Measurements from ENCODE around the gene HOXA7. TPM values are rescaled to one million over a fixed set of nuclear protein-coding genes. Genes with fewer than 3 reads are reported as not detected.

The HOXA7 gene
- total and polyA plus RNA-seq, 2 of the 8 experiments (the other 6 are each of a cell fraction or from before 2014, with no cell fraction given), result 0.03 TPM; not detected in 1

DNA sequence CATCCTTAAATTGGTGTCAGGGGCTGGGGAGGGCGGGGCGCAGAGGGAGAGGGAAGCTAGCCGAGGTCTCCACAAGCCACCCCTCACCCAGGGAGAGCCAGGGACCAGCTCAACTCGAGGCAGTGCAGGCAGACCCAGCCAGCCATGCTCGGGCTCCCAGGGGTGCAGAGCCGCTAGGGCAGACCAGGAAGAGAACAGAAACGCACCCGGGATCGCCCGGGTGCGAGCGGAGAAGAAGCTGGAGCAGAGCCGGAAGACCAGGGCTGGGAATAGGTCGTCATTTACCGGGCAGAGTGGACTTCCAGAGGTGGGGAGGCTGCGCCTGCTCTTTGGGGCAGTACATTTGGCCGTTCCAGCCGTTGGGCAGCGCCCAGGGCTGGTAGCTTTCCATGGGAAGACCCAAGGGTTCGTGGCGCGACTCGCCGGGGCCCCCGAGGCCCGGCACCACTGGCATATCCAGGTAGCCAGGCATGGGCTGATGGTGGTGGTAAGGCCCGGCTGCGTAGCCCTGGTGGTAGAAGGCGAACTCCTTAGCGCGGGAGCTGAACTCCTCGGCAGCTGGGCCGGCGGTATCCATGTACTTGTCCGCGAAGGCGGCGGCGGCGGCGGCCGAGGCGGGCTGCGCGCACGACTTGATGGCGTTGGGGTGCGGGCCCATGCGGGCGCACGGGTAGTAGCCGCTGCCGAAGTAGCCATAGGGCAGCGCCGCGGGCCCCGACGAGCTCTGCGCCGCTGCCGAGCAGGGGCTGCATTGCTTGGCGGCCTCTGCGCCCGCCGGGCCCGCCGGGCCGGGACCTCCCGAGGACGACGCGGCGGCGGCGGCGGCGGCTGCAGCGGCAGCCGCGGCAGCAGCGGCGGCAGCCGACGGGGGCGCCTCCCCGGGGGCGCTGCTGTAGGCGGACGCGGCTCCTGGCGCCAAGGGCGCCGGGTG is 42.7 kb upstream of the HOXA7 start (continued):
- TF ChIP-seq, protein P1, sequence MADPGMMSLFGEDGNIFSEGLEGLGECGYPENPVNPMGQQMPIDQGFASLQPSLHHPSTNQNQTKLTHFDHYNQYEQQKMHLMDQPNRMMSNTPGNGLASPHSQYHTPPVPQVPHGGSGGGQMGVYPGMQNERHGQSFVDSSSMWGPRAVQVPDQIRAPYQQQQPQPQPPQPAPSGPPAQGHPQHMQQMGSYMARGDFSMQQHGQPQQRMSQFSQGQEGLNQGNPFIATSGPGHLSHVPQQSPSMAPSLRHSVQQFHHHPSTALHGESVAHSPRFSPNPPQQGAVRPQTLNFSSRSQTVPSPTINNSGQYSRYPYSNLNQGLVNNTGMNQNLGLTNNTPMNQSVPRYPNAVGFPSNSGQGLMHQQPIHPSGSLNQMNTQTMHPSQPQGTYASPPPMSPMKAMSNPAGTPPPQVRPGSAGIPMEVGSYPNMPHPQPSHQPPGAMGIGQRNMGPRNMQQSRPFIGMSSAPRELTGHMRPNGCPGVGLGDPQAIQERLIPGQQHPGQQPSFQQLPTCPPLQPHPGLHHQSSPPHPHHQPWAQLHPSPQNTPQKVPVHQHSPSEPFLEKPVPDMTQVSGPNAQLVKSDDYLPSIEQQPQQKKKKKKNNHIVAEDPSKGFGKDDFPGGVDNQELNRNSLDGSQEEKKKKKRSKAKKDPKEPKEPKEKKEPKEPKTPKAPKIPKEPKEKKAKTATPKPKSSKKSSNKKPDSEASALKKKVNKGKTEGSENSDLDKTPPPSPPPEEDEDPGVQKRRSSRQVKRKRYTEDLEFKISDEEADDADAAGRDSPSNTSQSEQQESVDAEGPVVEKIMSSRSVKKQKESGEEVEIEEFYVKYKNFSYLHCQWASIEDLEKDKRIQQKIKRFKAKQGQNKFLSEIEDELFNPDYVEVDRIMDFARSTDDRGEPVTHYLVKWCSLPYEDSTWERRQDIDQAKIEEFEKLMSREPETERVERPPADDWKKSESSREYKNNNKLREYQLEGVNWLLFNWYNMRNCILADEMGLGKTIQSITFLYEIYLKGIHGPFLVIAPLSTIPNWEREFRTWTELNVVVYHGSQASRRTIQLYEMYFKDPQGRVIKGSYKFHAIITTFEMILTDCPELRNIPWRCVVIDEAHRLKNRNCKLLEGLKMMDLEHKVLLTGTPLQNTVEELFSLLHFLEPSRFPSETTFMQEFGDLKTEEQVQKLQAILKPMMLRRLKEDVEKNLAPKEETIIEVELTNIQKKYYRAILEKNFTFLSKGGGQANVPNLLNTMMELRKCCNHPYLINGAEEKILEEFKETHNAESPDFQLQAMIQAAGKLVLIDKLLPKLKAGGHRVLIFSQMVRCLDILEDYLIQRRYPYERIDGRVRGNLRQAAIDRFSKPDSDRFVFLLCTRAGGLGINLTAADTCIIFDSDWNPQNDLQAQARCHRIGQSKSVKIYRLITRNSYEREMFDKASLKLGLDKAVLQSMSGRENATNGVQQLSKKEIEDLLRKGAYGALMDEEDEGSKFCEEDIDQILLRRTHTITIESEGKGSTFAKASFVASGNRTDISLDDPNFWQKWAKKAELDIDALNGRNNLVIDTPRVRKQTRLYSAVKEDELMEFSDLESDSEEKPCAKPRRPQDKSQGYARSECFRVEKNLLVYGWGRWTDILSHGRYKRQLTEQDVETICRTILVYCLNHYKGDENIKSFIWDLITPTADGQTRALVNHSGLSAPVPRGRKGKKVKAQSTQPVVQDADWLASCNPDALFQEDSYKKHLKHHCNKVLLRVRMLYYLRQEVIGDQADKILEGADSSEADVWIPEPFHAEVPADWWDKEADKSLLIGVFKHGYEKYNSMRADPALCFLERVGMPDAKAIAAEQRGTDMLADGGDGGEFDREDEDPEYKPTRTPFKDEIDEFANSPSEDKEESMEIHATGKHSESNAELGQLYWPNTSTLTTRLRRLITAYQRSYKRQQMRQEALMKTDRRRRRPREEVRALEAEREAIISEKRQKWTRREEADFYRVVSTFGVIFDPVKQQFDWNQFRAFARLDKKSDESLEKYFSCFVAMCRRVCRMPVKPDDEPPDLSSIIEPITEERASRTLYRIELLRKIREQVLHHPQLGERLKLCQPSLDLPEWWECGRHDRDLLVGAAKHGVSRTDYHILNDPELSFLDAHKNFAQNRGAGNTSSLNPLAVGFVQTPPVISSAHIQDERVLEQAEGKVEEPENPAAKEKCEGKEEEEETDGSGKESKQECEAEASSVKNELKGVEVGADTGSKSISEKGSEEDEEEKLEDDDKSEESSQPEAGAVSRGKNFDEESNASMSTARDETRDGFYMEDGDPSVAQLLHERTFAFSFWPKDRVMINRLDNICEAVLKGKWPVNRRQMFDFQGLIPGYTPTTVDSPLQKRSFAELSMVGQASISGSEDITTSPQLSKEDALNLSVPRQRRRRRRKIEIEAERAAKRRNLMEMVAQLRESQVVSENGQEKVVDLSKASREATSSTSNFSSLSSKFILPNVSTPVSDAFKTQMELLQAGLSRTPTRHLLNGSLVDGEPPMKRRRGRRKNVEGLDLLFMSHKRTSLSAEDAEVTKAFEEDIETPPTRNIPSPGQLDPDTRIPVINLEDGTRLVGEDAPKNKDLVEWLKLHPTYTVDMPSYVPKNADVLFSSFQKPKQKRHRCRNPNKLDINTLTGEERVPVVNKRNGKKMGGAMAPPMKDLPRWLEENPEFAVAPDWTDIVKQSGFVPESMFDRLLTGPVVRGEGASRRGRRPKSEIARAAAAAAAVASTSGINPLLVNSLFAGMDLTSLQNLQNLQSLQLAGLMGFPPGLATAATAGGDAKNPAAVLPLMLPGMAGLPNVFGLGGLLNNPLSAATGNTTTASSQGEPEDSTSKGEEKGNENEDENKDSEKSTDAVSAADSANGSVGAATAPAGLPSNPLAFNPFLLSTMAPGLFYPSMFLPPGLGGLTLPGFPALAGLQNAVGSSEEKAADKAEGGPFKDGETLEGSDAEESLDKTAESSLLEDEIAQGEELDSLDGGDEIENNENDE (IDR thresholded peaks at IDR 0.05; ENCODE audit: insufficient replicate concordance, low read length), result no peak
- TF ChIP-seq KDM4A (IDR thresholded peaks at IDR 0.05; ENCODE audit: low read depth, low read length, severe bottlenecking) (peak; percentile 42), RNF2 (IDR thresholded peaks at IDR 0.05; ENCODE audit: borderline replicate concordance, low read depth, low read length, missing control alignments, poor library complexity, severe bottlenecking) (peak; percentile 96), HDAC6 (IDR thresholded peaks at IDR 0.05; ENCODE audit: low read depth, low read length) (no peak), EZH2 (IDR thresholded peaks at IDR 0.05; ENCODE audit: low read depth, low read length, severe bottlenecking) (peak; percentile 98)

Measured in H1 (cell line).